Right cardiac atrium (tissue), 5 donors: ENCODE measurements around the gene MTMR12. TPM values are rescaled to one million over a fixed set of nuclear protein-coding genes. Genes with fewer than 3 reads are reported as not detected.

ENCODE experiments used
- ATAC-seq, 2 donors: fragments of 200-7000 bp; cut with Tn5 transposase; one replicate each; pipeline versions ENCODE4 v1.8.0 to v1.9.1; 2020; ENCODE audit warnings: moderate library complexity in 2 of 2, mild to moderate bottlenecking in 1 of 2
- DNase-seq, 3 donors: peaks; one replicate each; pipeline ENCODE4 v3.0.0-alpha.2; 2020
- H3K27ac ChIP-seq: one replicate; pipeline ENCODE4 v1.5.1; 2013; ENCODE audit warnings: mild to moderate bottlenecking, low read length, control low read depth, moderate library complexity
- H3K27me3 ChIP-seq: one replicate; pipeline ENCODE4 v1.6.1; 2013; ENCODE audit not compliant: control insufficient read depth, insufficient read depth
- H3K4me1 ChIP-seq: one replicate; pipeline ENCODE4 v1.6.1; 2013; ENCODE audit warnings: low read length; ENCODE audit not compliant: control insufficient read depth, insufficient read depth
- H3K4me3 ChIP-seq: one replicate; pipeline ENCODE4 v1.5.1; 2013; ENCODE audit warnings: low read length, control low read depth
- H3K9me3 ChIP-seq: one replicate; pipeline ENCODE4 v1.6.1; 2013; ENCODE audit warnings: low read length; ENCODE audit not compliant: control insufficient read depth
- WGBS: extraction: QIAGEN DNeasy Blood & Tissue Kit; methylation state at CpG from one replicate; pipeline ENCODE4 v1.1.7; 2013; 5-methylcytosine and 5-hydroxymethylcytosine counted together
- intact Hi-C, 4 donors: fragments of 100-400 bp; cut with DNase I; formaldehyde crosslinking; loops; one replicate each; pipeline versions ENCODE4 v1.11.0 to v1.14.0; 2022 to 2023
- polyA plus RNA-seq: library from polyadenylated mRNA; stranded (reverse); fragments of 200-250 nt; gene quantifications from one replicate; pipeline ENCODE4 v1.2.3, GENCODE V29; 2013
- total RNA-seq, 4 donors: library from RNA; stranded (reverse); fragmentation: NEBNext Ultra II Directional; extraction: Animal tissue kit (Norgen Biotek cat#: 25700); gene quantifications; one replicate each; pipeline ENCODE4 v1.2.1, GENCODE V29; 2021
- donor health status: healthy with polysubstance abuse.
- donor health status: DM: no; HTN: yes; CAD: no.
- donor health status: DM: no; HTN: no; CAD: no.
- donor health status: DM: no; HTN: yes; CAD: no; lungs with severe emphysema.
- donor health status: DM: yes; HTN: yes; CAD: no.

The MTMR12 gene
- total and polyA plus RNA-seq, 5 donors: 6.2 to 28.1 (median 22.2) TPM

DNA sequence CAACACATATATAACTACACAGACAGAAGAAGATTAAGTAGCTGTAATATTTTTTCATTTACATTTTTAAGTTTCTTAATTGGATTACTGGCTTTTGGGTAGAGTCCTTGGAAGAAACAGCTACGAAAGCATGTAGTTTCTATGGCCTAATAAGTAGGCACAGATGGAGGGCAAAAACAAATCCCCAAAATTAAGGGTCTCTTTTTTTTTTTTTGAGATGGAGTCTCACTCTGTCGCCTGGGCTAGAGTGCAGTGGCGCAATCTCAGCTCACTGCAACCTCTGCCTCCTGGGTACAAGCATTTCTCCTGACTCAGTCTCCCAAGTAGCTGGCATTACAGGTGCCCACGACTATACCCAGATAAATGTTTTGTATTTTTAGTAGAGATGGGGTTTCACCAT lies 27.1 kb upstream of the MTMR12 start:
- H3K9me3 ChIP-seq: no peaks in the 10 kb centered on the region
- no peaks in the 10 kb centered on the region for H3K27me3 ChIP-seq
- ATAC-seq (no peak), DNase-seq (no peak)
- H3K4me3 ChIP-seq: no peak overlapping the region
- no peaks in the 10 kb centered on the region for H3K4me1 ChIP-seq
- H3K27ac ChIP-seq: no peak overlapping the region
- WGBS: 89% methylated on average over 4 of the region's 4 CpGs
- intact Hi-C loops: no loop called here

DNA sequence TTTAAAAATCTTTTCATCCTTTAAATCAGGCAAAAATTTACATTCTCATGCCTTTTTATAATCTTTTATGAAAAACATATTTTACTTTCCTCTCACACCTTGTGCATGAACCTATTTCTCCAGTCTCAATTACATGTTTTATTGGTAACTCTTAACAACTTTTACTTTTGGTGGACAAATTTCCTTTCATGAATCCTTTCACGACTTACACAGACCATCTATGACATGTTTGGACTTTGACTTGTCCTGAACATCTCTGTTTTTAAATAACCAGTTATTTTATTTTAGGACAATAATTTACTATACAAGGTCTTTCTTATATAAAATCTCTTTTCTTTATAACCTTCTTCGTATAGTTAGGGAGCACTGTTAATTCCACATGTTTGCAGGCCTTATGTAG lies 26.5 kb upstream of the MTMR12 start:
- Histone ChIP-seq H3K27me3 (no peaks in the 10 kb centered on the region), H3K4me1 (no peaks in the 10 kb centered on the region), H3K9me3 (no peaks in the 10 kb centered on the region), H3K4me3 (no peak overlapping the region), H3K27ac (no peak overlapping the region)
- no peak for DNase-seq
- ATAC-seq: no peak
- 73% methylated on average over 2 of the region's 2 CpGs for WGBS
- intact Hi-C loops: no loop called here

DNA sequence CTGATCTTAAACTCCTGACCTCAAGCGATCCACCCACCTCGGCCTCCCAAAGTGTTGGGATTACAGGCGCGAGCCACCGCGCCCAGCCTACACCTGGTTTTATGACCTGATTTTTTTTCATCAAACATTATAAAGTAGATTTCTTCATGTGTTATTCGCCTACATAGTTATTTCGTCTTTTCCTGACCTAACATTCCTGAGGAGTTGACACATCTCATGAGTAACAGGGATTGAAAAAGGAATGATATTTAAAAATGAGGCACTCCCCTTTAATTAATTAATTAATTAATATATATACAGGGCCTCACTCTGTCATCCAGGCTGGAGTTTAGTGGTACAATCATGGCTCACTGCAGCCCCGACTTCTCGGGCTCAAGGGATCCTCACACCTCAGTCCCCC lies 20.2 kb upstream of the MTMR12 start:
- ATAC-seq (no peak), DNase-seq (no peak)
- H3K9me3 ChIP-seq: no peaks in the 10 kb centered on the region
- 96% methylated on average over 10 of the region's 10 CpGs for WGBS
- no peak overlapping the region for H3K4me3 ChIP-seq
- intact Hi-C loops: no loop called here
- H3K27ac ChIP-seq: no peak overlapping the region
- no peaks in the 10 kb centered on the region for H3K27me3 ChIP-seq
- H3K4me1 ChIP-seq: peaks cover 2% of the 10 kb centered on the region

DNA sequence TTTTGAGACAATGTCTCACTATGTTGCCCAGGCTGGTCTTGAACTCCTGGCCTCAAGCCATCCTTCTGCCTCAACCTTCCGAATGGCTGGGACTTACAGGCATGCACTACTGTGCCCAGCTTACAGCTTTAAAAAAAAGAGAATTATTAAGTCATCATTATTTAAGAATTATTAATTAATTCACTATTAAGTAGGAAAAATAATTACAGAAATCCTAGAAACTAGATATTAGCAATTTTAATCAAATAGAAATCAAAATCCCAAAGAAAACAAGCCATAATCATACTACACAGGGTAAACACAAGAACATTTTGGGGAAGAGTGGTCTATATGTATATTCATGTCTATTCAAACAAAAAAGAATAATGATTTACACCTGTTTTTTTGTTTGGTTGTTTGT lies 19.6 kb upstream of the MTMR12 start:
- H3K9me3 ChIP-seq: no peaks in the 10 kb centered on the region
- H3K27me3 ChIP-seq: no peaks in the 10 kb centered on the region
- H3K4me1 ChIP-seq: peaks cover 2% of the 10 kb centered on the region
- DNase-seq (no peak), ATAC-seq (no peak)
- H3K4me3 ChIP-seq: no peak overlapping the region
- intact Hi-C loops: no loop called here
- WGBS: 95% methylated on average over 1 of the region's 1 CpG
- no peak overlapping the region for H3K27ac ChIP-seq

GRCh38 chr5:32331935-32332274 lies 19.2 kb upstream of the MTMR12 start:
- WGBS: 68% methylated on average over 3 of the region's 3 CpGs
- Histone ChIP-seq H3K4me3 (no peak overlapping the region), H3K9me3 (no peaks in the 10 kb centered on the region), H3K4me1 (peaks cover 2% of the 10 kb centered on the region), H3K27ac (no peak overlapping the region), H3K27me3 (no peaks in the 10 kb centered on the region)
- intact Hi-C loops: no loop called here
- ATAC-seq (no peak), DNase-seq (no peak)

DNA sequence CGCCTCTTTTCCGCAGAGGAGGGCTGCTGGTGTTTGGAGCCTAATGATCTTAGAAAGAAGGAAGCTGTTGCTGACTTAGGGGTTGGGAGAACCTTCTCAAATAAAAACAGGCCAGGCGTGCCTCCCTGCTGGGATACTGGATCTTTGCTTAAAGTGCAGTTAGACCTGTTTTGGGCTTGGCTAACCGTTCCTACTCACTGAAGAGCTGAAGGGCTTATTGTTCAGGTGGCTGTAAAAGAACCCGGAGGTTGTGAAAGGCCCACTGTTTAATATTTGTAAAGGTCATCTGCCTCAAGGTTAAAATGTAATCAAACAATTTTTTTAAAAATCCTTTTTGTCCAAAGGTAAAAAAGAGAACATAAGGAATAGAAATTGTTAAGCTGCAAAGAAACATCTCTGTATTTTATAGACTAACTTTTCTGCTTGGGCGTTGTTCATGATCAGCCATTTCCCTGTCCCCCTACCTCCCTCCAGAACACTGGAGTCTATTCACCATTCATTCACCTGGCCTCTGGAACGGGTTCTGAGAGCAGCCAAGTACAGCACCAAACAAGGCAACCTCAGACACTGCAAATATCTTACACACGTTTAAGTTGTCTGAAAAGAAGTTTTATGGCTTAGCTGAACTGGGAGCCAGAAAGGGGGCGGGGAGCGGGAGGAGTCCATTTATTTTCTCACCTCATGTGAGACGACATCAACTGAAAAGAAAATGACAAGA lies 18.6 kb upstream of the MTMR12 start:
- intact Hi-C loops: no loop called here
- H3K4me3 ChIP-seq: no peak overlapping the region
- H3K9me3 ChIP-seq: no peaks in the 10 kb centered on the region
- 77% methylated on average over 11 of the region's 11 CpGs for WGBS
- H3K27me3 ChIP-seq: no peaks in the 10 kb centered on the region
- peaks cover 2% of the 10 kb centered on the region for H3K4me1 ChIP-seq
- ATAC-seq: no peak
- no peak for DNase-seq
- H3K27ac ChIP-seq: no peak overlapping the region

DNA sequence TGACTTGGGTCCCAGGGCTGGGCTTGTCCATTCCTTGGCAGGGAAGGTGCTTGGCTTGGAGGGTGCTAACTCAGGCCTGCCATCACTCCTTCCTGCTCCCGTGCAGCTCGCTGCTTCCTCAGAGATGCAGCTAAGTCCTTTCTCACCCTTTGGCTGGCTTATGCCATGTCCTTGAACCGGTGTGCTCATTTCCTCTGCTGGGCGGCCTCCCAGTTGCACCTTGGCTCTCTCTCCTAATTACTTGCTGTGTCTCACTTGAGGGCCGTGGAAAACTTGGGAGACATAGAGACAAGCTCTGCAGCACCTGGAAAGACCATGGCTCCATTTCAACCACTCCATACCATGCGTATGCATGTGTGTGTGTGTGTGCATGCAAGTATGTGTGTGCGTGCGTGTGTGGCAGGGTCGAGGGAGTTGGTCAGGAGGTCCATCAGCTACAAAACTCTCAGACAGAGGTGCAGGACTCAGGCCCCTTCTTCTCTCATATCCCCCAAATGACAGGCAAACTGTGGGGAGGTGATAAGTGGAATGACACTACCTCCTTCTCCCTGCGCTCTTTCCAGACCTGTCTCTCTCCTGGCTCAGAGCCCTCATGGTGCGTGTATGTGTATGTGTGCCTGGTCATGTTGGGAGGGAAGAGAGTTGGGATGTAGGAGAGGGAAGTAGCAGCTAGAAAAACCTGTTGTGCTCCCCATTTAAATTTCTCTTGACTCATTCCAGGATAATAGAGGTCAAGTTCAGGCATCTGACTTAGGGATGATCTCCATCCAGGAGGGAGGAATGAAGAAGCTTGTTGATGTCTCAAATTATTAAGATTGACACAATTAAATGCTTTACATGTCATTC lies 17.6 kb upstream of the MTMR12 start:
- ATAC-seq (peak; percentile 24 to 27), DNase-seq (peak in 1 of 3 donors; percentile 48)
- no peak overlapping the region for H3K27ac ChIP-seq
- H3K4me3 ChIP-seq: no peak overlapping the region
- peaks cover 2% of the 10 kb centered on the region for H3K4me1 ChIP-seq
- no peaks in the 10 kb centered on the region for H3K9me3 ChIP-seq
- H3K27me3 ChIP-seq: no peaks in the 10 kb centered on the region
- 66% methylated on average over 11 of the region's 11 CpGs for WGBS
- intact Hi-C loops: no loop called here

- H3K4me3 ChIP-seq: no peak overlapping the region
- H3K9me3 ChIP-seq: no peaks in the 10 kb centered on the region
- intact Hi-C loops: loop anchor here (1.0 to 5.0 kb wide), 3 partner anchors 97 kb away; no protein-coding TSS in a partner anchor
- no peak overlapping the region for H3K27ac ChIP-seq
- 34% methylated on average over 10 of the region's 10 CpGs for WGBS
- H3K27me3 ChIP-seq: no peaks in the 10 kb centered on the region
- ATAC-seq: peak; percentile 89 to 93
- H3K4me1 ChIP-seq: peaks cover 2% of the 10 kb centered on the region
- DNase-seq: peak; percentile 40 to 79 (median 76)
Measured at GRCh38 chr5:32329395-32329834, 16.7 kb upstream of the MTMR12 start.

- intact Hi-C loops: loop anchor here in 1 of 4 donors (5.0 kb wide), 1 partner anchor 94 kb away; no protein-coding TSS in a partner anchor
- WGBS: 94% methylated on average over 3 of the region's 3 CpGs
- ATAC-seq: no peak
- no peak overlapping the region for H3K4me3 ChIP-seq
- peaks cover 2% of the 10 kb centered on the region for H3K4me1 ChIP-seq
- no peak overlapping the region for H3K27ac ChIP-seq
- no peak for DNase-seq
- H3K9me3 ChIP-seq: no peaks in the 10 kb centered on the region
- no peaks in the 10 kb centered on the region for H3K27me3 ChIP-seq
Measured at GRCh38 chr5:32326216-32326772, 13.6 kb upstream of the MTMR12 start.

- ATAC-seq (no peak), DNase-seq (no peak)
- intact Hi-C loops: loop anchor here in 1 of 4 donors (5.0 kb wide), 1 partner anchor 93 kb away; no protein-coding TSS in a partner anchor
- no peaks in the 10 kb centered on the region for H3K9me3 ChIP-seq
- H3K4me3 ChIP-seq: no peak overlapping the region
- peaks cover 2% of the 10 kb centered on the region for H3K4me1 ChIP-seq
- H3K27ac ChIP-seq: no peak overlapping the region
- H3K27me3 ChIP-seq: no peaks in the 10 kb centered on the region
- 94% methylated on average over 4 of the region's 4 CpGs for WGBS
Measured at GRCh38 chr5:32325616-32326015, 12.9 kb upstream of the MTMR12 start.

GRCh38 chr5:32325062-32325461 lies 12.3 kb upstream of the MTMR12 start:
- intact Hi-C loops: loop anchor here in 1 of 4 donors (5.0 kb wide), 1 partner anchor 93 kb away; no protein-coding TSS in a partner anchor
- DNase-seq: no peak
- WGBS: 56% methylated on average over 3 of the region's 3 CpGs
- Histone ChIP-seq H3K9me3 (no peaks in the 10 kb centered on the region), H3K4me3 (no peak overlapping the region), H3K27ac (no peak overlapping the region), H3K27me3 (no peaks in the 10 kb centered on the region), H3K4me1 (peaks cover 2% of the 10 kb centered on the region)
- ATAC-seq: no peak
